Measurements from ENCODE around the gene CDH23.

Gene CDH23

DNA sequence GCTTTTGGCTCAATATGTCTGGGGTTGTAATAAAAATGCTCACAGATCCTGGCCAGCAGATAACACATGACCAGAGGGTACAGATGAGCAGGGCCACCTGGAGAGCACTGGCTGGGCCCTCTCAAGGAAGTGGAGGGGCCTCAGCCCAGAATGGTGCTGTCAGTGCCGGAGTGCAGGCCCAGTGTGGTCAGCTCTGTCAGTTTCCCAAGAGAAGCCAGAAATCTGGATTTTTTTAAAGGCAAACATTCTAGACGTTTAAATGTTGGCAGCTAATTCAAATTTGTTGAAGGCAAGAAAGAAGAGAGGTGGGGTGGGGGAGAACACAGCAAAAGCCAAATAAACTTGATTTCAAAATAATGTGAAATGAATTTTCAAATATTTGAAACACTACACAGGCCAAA lies 320.8 kb downstream of the CDH23 start:
- no peak for DNase-seq

DNA sequence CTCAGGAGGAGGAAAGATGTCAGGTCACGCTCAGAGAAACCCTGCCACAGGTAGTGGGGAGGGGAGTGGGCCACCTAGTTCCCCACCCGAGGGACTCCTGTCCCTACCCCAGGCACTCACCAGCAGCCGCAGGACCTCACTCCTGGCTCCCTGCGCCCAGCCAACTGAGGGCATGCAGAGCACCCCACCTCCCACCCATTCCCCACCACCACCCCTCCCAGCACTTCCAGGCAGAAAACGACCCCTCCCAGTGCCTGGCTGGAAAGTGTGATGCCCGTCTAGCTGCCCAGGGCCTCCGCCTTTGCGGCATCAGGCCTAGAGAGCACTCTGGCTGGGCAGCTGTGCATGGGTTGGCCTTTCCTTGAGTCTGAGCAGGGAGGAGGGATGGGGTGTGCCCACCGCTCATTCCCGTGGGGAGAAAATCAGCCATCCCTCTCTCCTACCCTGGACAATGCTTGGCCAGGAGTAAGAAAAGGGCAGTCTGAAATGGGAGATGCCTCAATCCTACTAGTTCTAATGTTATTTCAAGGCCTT lies 321.5 kb downstream of the CDH23 start:
- DNase-seq = no peak

DNA sequence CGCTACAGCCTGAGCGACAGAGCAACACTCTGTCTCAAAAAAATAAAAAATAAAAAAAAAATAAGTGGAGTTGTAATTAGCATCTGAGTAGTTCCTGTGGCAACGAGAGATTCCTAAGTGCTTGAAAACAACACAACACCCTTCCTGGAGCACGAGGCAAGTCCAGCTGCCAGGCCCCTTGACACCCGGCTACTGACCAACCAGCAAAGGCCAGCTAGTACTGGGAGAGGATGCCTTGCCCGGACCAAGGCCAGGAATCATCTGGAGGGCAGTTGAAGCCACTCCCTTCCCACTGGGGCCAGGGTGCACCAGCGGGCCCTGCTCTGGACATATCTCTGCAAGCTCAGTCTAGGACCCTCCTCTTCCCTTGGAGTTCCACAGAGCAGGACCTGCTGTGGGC lies 322.3 kb downstream of the CDH23 start:
- DNase-seq = no peak

DNA sequence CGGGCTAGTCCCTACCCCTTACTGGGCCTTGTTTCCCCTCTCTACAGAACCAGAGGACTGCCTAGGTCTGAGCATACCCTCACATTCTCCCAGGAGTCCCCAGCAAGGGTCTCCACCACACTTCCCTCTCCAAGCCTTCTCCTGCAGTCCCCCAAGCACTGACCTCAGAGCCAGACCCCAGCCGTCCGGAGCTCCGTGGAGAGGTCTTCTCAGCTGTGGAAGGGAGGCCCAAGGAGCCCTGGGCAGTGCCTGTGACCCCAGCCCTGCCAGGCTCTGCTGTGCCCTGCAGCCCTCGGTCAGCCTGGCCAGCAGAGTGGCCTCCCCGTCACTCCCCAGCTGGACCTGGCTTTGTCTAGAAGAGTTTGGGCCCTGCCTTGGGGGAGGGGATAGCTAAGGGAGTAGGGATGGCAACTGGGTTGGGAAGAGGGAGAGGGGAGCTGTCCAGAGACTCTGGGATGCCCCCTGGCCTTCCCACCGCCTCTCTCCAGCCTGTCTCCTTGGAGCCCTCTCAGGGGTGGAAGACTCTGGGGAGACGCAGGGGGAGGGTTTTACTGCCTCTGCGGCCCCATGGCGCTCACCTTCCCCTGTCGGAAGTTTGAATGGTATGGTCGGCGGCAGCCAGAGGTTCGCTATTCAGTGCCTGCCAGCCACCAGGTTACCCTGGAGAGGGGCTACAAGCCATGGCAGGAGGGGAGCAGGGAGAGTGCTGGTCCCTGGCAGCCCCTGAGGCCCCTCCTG lies 322.9 kb downstream of the CDH23 start, which contains the start of gene C10orf105:
C10orf105 (minus strand) TSS at position 315 of the 738 bp plus-strand sequence. CDS start 3,441 bp downstream, outside the sequence.
- no peak for DNase-seq

DNA sequence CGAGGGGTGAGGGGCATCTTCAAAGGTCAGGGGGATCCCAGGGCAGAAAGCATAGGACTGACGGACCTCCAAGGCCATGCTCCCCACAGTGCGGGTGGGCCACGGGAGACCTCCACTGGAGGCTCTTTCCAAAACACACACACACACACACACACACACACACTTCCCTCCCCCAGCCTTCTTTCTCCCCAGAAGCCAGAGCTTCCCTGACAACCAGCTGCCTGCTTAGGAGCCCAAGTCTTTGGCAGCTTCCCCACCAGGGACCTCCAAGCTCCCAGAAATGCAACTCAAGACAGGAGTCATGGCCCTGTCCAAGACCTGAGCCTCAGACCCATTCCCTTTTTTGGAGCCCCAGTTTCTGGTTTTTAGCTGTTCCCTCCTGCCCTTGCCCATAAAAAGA lies 323.6 kb downstream of the CDH23 start:
- no peak for DNase-seq

DNA sequence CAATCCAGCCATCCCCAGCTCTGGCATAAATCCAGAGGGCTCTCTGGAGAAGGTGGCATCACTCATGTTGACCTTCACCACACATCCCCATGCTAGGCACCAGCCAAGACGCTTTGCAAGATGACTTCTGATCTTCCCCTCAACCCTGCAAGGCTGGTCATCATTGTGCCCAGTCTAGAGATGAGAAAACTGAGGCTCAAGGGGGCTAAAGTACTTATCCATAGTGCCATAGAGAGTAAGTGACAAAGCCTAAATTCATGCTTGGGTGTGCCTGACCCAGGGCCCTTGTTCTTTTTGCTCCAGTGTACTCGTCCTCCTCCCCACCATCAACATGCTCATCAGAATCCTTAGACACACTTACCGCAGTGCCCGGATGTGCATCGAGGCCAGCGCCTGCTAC lies 324.6 kb downstream of the CDH23 start:
- DNase-seq = no peak

DNA sequence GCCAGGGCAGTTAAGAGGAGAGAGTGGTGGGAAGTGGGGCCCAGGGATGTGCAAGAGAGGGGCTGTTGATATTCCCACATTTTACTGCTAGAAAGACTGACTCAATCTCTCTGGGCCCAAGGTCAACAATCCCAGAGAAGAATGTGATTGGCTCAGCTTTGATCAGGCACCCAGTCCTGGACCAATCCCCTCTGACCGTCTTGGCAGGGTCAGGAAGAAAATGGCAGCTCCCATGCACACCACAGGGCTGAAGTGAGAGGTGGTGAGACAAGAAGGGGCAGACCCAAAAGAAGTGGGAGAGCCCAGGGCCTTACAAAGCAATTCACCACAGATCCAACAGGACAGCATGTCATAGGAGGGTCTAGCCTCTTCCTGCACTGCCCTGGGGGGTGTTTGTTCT lies 326.1 kb downstream of the CDH23 start:
- no peak for DNase-seq

DNA sequence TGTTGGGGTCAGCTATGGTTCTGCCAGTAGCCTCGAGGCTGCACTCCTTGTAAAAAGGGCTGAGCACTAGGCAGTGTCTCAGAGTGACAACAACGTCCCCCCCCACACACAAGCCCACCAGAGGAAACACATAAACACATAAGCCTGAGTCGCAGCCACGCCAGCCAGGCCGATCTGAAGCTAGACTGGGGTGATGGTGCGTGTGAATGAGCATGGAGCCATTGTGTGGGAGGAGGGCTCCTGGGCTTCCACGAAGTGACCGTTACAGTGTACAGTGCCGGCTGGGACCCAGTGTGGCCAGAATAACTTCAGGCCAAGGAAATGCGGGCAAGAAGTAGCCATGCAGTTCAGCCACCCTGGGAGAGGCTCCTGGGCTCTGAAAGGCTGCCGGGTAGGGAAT lies 326.6 kb downstream of the CDH23 start:
- no peak for DNase-seq

DNA sequence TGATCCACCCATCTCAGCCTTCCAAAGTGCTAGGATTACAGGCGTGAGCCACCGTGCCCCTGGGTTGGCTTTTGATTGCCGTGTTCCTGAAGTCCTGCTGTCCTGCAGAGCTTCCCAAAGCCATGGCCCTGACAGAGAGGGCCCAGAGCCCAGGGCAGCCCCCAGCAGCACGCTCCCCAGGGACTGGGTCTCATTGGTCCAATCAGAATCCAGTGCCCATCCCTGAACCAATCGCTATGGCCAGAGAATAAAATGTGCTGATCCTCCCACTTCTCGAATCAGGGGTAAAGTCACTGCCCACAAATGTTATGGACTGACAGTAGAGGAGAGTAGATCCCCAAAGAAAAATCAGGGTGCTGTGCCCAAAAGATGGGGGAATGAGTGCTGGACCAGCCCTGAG lies 327.8 kb downstream of the CDH23 start:
- DNase-seq = no peak

DNA sequence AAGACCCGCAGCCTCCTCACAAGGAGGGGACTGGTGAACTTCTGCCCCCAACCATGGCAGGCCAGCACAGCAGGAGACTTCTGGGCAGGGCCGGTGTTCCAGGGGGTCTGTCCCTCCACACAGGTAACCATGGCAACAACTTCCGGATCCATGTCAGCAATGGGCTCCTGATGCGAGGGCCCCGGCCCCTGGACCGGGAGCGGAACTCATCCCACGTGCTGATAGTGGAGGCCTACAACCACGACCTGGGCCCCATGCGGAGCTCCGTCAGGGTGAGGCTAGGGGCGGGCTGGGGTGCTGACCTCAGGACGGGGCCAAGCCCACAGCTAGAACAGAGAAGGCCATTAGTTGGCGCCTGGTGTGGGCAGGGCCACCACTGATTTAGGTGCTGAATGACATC lies 328.5 kb downstream of the CDH23 start:
- no peak for DNase-seq

DNA sequence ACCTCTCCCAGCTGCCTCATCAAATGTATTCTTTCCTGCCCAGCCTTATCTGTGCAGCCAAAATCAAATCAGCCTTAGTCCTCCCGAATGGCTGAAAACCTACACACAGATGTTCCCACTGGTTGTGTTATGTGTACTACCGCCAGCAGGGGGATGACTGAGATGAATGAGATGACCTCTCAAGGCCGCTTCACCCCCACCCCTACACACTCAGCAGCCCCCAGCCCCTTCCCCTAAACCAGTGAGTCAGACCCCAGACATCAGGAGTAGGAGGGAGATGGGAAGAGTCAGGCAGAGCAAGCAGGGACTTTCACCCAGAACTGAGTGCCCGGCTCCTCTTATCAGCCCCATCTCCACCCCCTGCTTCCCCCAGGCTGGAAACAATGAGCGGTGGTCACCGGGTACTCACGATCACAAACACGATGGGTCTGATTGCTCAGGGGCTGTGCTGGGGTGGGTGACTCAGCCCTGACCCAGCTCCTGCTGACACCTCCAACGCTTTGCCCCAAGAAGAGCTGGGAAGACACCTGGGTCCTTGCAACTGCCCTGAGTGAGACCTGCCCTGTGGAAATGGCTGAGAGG lies 329.4 kb downstream of the CDH23 start:
- DNase-seq = peak; percentile 80

DNA sequence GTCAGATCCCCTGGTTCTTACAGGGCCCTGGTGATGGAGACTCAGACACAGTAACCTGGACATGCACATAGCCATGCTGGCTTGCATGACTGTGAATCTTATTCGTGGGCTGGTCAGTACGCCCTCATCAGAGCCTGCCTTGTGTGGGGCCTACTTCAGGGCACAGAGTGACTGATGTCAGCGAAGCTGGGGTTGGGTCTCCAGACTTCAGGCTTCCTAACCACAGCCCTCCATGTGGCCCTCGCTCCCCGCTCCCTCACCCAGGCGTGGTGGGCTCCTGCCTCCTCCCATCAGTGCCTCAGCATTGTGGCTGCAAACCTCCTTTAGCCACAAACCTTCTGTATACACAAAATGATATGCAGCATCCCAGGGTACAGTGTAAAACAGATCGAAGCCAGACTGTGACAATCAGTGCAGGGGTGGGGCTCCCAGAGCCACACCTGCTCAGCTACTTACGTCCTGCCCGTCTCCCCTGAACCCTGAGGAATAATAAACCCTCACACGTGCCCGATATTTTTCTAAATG lies 329.9 kb downstream of the CDH23 start:
- DNase-seq = peak; percentile 47

DNA sequence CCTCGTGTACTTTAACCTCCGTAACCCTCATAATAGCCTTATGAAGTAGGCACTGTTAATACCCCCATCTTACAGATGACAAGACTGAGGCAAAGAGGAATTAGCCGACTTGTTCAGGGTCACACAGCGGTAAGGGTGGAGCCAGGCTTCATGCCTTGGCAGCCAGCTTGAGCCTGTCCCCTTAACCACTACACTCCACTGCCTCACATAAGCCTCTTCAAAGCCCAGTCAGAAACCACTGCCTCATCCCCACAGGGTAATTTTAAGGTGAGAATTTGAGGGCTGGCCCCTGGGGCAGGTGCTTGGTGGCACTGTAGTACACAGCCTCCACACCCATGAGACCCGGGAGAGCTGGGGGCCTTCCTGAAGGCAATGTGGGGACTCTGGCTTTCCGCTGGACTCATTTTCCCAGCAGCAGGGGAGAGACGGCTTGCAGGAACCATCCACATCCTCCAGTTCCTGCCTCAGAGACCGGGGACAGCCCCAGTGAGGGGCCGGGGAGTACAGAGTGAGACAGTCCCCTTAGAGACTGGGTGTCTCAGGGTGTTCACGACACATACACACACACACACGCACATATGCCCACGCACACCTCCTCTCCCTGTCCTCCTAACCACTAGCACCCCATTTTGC lies 330.5 kb downstream of the CDH23 start:
- DNase-seq = peak; percentile 57

DNA sequence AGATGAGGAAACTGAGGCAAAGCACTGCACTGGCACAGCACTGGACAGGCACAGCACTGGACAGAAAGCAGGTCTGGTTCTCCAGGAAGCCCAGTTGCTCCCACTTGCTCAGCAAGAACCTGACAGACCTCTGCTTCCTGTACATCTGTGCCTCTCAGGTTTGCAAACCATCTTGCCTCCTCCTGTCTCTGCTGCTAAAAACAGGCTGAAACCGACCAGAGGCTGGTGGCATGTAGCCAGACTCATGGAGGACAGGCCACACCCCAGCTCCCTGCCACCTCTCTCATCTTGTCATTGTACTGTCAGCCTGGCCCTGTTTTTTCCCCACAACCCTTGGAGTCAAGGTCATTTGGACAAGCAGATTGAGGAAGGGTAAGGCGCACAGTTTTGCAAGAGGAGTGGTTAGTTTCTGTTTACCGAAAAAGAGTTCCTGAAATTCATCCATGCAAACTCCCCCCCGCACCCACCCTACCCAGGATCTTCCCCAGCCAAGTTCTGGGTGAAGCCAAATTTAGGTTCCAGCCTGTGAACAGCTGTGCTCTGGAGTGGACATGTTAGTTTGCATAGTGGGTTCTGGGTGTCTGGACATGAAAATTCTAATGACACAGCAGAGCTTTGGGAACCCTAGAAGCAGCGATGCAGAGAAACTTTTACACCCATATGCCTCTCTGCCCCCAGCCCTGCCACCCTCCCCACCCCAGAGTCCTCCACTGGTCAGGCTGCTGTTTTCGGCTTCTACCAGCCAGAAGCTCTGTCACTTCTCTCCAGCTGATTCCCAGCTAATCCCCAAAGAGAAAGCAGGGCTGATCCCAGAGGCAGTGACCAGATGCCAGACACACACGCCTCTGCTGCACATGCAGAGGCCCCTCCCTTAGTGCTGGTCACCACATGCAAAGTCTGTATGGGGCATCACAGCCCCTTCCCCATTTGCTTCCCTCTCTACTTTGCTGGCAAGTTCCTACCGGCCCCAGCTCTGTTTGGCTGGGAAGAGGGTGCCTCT lies 331.3 kb downstream of the CDH23 start:
- peak; percentile 65 for DNase-seq

DNA sequence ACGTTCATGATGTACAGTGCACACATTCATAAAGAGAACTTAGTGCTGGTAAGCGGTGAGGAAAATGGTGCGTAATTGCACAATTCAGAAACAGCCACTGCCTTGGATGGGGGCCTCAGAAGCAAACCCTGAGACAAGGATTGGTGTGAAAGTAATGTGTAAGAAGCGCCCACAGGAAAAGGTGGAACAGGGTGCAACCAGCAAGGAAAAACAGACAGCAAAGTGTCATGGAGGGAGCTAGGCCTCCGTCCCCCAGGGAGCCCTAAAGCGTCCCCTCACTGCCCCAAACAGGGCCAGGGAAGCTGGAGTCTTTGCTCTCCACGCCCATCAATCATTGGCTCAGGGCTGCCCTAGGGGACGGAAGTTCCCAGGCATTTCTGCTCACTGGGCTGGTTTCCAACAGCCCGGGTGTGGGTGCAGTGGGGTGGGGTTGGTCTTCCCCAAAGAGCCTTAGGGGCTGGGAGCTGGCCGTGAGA lies 332.5 kb downstream of the CDH23 start:
- no peak for DNase-seq

DNA sequence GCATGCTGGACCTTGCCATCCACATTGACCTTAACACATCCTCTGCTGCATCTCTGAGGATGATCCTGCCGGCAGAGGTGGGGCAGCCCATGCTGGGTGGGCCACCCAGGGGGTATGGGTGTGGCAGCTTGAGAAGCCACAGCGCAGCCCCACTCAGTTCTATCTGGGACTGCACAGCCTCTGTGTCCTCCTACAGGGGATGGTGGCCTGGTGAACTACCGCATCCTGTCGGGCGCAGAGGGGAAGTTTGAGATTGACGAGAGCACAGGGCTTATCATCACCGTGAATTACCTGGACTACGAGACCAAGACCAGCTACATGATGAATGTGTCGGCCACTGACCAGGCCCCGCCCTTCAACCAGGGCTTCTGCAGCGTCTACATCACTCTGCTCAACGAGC lies 335.1 kb downstream of the CDH23 start:
- no peak for DNase-seq

DNA sequence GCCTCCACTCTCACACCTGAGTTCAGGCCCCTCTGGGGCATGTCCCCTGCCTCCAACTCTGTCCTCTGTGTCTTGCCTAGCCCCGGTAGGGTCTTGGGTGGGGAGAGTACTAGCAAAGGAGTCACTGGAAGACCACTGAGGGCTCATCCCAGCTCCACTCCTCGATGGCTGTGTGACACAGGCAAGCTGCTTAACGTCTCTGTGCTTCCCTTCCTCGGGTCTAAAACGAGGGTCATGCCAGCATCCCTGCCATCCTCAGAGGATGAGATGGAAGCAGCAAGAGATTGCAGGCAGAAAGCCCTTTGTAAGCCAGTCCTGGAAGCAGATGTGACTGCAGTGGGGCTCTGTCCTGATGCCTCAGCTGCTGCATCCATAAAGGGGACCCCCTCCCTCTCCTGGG lies 338.1 kb downstream of the CDH23 start:
- DNase-seq = no peak

DNA sequence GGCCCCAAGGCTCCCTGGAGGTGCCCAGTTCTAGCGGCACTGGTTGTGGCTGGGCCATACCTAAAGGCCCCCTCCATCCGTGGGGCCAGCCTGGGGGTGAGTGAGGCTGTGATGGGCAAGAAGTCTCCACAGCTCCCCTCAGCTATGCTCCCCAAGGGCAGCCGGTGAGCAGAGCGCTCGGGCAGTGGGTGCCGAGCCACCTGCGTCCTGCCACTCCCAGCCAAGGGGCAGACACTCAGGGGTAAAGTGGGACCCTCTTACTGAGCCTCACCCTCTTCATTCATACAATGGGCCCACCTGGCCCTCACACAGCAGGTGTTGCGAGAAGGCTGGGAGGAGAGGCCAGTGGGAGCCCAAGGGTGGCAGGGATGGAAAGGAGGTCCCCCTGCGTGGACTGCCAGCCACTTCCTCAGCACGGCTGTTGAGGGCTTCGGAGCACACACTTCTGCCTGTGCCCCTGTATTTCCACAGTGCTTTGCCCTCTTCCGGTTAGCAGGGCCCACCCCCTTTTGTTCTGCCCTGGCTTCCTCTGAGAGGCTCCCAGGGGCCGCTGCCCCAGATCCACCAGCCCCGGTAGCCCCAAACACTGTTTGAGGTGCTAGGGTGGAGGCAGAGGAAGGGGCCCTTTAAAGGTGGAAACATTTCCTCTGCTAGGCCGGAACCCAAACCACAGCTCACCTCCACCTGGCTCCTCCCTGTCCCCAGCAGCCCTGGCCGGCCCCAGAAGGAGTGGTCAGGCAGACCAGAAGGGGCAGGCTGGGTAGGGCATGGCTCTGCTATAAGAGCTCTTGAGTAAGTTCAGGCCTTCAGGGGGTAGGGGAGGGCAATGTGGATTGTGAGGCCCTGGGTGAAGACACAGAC lies 339.2 kb downstream of the CDH23 start:
- DNase-seq = peak; percentile 64

DNA sequence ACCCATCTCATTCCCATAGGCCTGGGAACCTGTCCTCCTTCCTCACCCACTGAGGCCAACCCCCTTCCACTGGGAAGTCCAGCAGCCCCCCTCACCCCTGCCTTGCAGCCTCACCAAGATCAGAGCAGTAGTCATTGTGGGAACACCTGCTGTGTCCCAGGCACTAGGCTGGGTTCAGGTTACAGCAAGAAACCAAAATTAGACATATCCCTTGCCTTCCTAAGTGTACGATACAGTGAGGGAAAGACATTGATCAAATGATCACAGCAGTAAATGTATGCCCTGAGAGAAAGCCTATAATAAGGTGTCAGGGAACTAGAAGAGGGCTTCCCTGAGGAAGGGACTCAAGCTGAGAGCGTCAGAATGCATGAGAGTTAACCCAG lies 339.8 kb downstream of the CDH23 start:
- DNase-seq = no peak

DNA sequence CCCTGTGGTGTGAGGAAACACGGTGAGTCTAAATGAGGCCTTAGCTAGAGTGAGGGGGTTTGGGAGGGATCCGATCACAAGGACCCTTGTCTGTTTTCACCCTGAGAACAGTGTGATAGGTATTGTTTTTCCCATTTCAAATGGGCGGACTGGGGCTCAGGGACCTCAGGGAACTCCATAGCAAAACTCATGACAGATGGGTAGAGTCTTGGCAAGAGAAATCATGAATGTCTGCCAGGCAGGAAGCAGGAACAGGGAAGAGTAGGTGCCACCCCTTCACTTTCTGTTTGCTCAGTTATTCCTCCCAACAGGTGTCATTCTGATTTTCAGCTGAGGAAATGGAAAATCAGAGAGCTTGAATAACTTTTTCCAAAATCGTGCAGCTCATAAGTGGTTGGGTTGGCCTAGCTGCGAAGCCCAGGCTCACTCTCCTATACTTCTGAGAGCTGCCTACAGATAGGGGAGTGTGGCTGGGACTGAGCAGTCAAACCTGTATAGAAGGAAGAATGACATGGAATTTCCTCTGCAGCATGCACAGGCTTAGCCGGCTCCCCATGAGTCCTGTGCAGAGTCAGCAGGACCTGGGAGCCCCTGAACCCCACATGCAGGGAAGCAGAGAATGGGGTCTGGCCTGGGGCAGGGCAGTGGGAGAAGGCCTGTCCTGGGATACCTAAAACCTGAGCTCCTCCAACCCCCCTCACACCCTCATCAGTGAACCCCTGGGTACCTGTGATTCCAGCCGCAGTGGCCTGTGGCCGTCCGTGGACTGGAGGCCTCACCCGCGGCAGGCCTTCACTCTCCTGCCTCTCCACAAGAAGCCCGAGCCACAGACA lies 340.5 kb downstream of the CDH23 start:
- DNase-seq = peak; percentile 31

DNA sequence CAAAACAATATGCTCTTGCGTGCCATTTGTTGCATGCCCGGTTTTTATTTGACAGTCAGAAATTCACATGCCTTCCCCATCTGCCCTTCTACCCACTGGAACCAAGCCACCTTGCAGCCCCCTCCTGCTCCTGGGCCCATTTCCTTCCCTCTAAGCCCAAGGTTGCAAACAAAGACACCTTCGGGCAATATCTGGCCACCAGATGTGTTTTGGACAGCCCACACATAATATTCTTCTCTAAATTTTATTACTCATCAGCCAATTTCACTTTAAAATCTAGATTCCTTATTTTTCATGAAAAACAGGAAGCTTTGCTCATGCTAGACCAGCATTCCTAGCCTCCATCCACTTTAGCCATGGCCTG lies 341.1 kb downstream of the CDH23 start:
- DNase-seq = no peak
